Kasumi-1 (cell line): ENCODE data around the gene PPP5C.
A peak's percentile ranks its signal among the peaks of the same experiment; 100 is the strongest.
"Not testable (repeated sequence)": the region's sequence is repeated elsewhere in the genome, so short reads cannot be mapped to it uniquely, and the experiment has no call there.

Experiments used
- DNase-seq, 2 experiments: peaks; one replicate each; lab custom pipeline; 2025; lab: John Stamatoyannopoulos, UW

The PPP5C gene

GRCh38 chr19:46386996-46387712, 40.3 kb downstream of the PPP5C start:
- no peak for DNase-seq

GRCh38 chr19:46387713-46388130, 40.8 kb downstream of the PPP5C start:
- no peak for DNase-seq

GRCh38 chr19:46388311-46389095, 41.6 kb downstream of the PPP5C start:
- DNase-seq = no peak

DNA sequence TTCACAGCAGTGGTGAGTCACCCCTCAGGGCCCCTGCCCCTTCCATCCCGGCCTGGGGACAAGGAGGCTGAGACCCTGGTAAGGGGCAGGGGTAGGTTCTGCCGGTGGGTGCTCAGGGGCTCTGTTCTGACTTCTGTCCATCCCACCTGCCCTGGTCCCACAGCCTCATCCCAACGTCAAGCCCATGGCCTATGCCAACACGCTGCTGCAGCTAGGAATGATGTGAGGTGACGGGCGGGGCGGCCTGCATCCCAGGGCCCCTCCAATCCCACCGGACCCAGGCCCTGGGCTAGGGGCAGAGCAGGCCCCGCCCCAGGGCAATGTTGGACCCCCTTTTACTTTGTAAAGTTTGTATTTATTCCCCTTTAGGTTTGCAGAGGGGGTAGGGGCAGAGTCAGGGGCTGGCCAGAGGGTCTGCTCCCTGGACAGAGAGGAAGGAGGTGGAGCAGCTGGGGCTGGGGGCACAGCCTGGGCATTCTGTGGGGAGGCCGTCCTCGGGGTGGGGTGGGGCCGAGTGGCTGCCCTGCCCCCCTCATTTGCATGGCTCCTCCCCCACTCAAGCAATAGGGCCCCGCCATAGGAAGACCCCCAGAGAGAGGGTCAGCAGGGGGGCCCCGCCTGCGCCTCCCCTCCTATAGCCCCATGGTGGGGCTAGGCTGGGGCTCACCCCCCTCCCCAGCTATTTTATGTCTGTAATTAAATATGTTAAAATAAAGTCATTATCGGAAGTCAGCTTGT, 43.4 kb downstream of the PPP5C start:
- no peak for DNase-seq

DNA sequence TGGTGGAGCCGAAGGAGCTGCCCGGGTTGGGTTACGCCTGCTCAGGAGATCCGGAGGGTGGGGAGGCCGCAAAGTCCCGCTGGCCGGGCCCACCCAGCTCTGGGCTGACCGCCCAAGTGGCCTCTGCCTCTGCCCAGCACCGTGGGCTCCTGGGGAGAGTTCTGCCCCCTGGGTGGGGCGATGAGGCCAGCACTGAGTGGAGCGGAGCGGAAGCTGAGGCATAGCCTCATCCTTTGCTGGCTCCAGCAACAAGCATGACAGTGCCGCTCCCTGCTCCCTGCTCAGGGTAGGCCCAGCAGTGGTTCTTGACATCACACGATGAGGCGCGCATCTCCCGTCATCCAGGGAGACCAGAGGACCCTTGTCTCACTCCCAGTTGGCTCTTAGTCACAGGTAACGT, 44.0 kb downstream of the PPP5C start:
- DNase-seq = no peak

DNA sequence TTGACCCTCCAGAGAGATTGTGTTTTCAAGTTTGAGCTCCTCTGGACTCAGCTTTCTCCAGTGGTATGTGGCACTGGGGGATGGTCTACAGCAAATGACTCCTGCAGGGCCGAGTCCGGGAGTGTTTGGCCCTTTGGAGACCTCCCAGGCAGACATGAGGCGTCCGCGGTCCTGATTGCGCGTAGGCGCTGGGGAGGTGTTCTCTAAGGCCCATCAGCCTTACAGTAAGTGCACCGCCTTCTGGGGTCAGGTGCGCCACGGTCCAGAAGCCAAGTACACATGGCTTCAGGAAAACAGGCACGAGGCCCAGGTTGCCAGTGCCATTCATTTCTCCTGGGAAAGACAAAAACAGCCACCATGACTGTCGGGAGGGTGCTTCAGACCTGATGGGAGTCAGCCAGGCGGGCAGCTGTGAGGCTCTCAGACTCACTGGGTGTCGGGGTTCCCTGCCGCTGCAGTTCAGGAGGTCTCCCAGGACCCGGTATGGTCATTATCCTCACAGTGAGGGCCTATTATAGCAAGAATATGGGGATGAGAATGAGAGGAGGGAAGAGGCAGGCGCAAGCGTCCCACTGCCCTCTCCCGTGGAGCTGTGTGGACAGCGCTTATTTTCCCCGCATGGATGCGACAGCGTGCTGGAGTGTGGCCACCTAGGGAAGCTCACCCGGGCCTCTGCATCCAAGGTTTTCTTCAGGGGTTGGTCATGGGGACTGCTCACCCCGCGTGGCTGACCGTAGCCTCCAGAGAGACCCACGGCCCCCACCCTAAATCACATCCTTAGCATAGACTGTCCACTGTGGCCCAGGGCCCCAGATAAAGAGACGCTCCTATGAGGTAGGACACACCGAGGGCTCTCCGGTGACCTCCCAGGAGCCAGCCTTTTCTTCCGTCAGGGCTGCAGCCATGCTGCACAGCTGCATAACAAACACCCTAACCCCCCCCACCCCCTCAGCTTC, 44.7 kb downstream of the PPP5C start:
- no peak for DNase-seq

GRCh38 chr19:46392252-46392801, 45.4 kb downstream of the PPP5C start:
- DNase-seq = no peak

DNA sequence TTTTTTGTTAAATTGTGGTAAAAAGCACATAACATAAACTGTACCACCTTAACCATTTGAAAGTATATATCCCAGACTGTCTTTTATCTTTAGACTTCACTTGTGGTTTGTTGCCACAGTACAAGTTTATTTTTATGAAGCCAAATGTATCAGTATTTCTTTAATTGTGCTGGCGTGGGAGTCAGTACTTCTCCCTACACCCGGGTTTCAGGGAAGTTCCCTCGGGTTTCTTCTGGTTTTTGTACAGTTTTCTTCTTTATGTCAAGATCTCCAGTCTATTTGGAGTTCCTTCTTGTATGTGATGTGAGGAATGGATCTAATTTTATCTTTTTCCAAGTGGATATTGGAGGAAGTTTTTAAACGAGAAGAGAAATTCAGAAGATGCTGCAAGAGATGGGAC, 46.0 kb downstream of the PPP5C start:
- DNase-seq = no peak

GRCh38 chr19:46393456-46394401, 46.8 kb downstream of the PPP5C start:
- DNase-seq = no peak

GRCh38 chr19:46394402-46394797, 47.5 kb downstream of the PPP5C start:
- DNase-seq = no peak

DNA sequence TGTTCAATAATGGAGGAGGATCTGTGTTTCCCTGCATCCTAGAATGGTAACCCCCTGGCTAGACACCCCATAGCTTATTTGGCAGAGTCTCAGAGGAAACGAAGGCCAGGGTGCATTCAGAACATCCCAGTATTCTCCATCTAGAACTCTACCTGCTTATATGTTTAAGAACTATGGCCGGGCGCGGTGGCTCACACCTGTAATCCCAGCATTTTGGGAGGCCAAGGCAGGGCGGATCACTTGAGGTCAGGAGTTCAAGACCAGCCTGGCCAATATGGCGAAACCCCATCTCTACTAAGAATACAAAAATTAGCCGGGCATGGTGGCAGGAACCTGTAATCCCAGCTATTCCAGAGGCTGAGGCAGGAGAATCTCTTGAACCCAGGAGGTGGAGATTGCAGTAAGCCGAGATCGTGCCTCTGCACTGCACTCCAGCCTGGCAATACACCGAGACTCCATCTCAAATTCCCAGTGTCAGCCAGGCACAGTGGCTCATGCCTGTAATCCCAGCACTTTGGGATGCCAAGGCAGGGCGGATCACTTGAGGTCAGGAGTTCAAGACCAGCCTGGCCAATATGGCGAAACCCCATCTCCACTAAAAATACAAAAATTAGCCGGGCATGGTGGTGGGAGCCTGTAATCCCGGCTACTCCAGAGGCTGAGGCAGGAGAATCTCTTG, 51.1 kb downstream of the PPP5C start:
- DNase-seq = not testable (repeated sequence)

DNA sequence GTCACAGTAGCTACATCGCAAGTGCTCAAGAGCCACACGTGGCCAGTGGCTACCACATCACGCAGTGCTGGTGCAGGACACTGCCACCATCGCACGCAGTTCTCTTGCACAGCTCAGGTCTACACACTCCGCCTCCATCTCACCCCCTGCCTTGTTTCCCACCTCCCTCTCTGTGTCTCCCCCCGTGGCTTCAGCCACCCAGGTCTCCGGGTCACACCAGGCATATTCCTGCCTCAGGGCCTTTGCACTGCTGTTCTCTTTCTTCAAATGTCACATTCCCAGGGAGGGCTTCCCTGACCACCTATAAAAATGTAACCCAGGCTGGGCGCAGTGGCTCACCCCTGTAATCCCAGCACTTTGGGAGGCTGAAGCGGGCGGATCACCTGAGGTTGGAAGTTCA, 55.8 kb downstream of the PPP5C start:
- no peak for DNase-seq

GRCh38 chr19:46404055-46404752, 57.3 kb downstream of the PPP5C start:
- peak; percentile 40 to 44 for DNase-seq

GRCh38 chr19:46404753-46405468, 58.0 kb downstream of the PPP5C start:
- DNase-seq = no peak

- no peak for DNase-seq
Observed at GRCh38 chr19:46406976-46407375, 60.1 kb downstream of the PPP5C start.

GRCh38 chr19:46407856-46408663, 61.2 kb downstream of the PPP5C start:
- no peak for DNase-seq

DNA sequence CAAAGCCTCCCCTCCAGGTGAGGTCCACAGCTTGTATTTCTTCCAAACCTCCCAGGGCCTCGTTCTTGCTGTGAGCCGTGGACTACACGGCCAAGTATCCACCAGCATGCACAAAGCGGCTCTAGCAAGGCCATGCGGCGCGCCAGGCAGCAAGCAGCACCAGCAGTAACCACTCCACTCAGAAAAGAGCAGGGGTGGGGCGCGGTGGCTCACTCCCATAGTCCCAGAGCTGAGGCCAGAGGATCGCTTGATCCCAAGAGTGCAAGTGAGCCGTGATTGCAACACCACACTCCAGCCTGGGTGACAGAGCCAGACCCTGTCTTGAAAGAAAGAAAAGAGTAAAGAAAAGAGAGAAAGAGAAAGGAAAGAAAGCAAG, 61.8 kb downstream of the PPP5C start:
- no peak for DNase-seq
